GM12878 (cell line): ENCODE data around the gene CDK13. TPM values are rescaled to one million over a fixed set of nuclear protein-coding genes. Genes with fewer than 3 reads are reported as not detected.

Source experiments
- ATAC-seq: fragments of 200-7000 bp; cut with Tn5 transposase; 3 replicates; pipeline ENCODE4 v1.9.1; 2020; ENCODE audit warnings: mild to moderate bottlenecking, moderate library complexity
- BruUV-seq: library from RNA; stranded (reverse); fragments of 400-500 nt; replicated peaks from 2 replicates; lab custom pipeline; 2021; lab: Mats Ljungman, UMichigan
- CTCF ChIA-PET: fragments of 300-600 bp; sonication (Branson Sonifier 250); formaldehyde crosslinking; extraction: SDS; loops from one replicate; lab custom pipeline; 2021; ENCODE audit warnings: inconsistent platforms; lab: Yijun Ruan, JAX
- POLR2A ChIA-PET: fragments of 350-600 bp; formaldehyde crosslinking; extraction: SDS; loops from one replicate; lab custom pipeline; 2021; ENCODE audit warnings: inconsistent platforms; lab: Charles Lee
- RAD21 ChIA-PET: fragments of 300-600 bp; sonication (Branson Sonifier 250); formaldehyde crosslinking; loops from one replicate; lab custom pipeline; 2023; ENCODE audit warnings: antibody characterized with exemption; ENCODE audit not compliant: unreplicated experiment; lab: Charles Lee
- SMC1A ChIA-PET: fragments of 300-600 bp; sonication (Branson Sonifier 250); formaldehyde crosslinking; loops from one replicate; lab custom pipeline; 2023; ENCODE audit not compliant: unreplicated experiment, uncharacterized antibody; lab: Charles Lee
- DNase-seq: peaks from one replicate; pipeline ENCODE4 v3.0.0-alpha.2; 2011; ENCODE audit warnings: low read depth, low spot score
- FAIRE-seq: peaks from 3 replicates; lab custom pipeline; 2011; peaks lifted over from hg19 to GRCh38; lab: Jason Lieb, UNC
- H2AFZ ChIP-seq: 2 replicates; pipeline ENCODE4 v1.6.0; 2011; ENCODE audit warnings: low read depth, low read length, control low read depth; ENCODE audit not compliant: control insufficient read depth
- H3K27ac ChIP-seq: 2 replicates; pipeline ENCODE4 v1.5.1; 2011; ENCODE audit warnings: control low read depth; ENCODE audit not compliant: control insufficient read depth, insufficient read depth
- H3K27me3 ChIP-seq, 2 experiments: replicated peaks in 1 of 2; 2 replicates each; pipeline versions ENCODE4 v1.6.0 to v1.6.1; 2011; ENCODE audit warnings: low read length in 1 of 2; ENCODE audit not compliant: control insufficient read depth in 2 of 2, insufficient read depth in 2 of 2
- H3K36me3 ChIP-seq, 2 experiments: 2 replicates each; pipeline ENCODE4 v1.5.1; 2011; ENCODE audit warnings: low read length in 1 of 2; ENCODE audit not compliant: control insufficient read depth in 2 of 2, insufficient read depth in 2 of 2
- H3K4me1 ChIP-seq: 2 replicates; pipeline ENCODE4 v1.6.1; 2011; ENCODE audit warnings: mild to moderate bottlenecking, low read length, moderate library complexity, mixed read lengths; ENCODE audit not compliant: control insufficient read depth, insufficient read depth
- H3K4me2 ChIP-seq: 2 replicates; pipeline ENCODE4 v1.6.0; 2011; ENCODE audit warnings: control low read depth; ENCODE audit not compliant: control insufficient read depth, insufficient read depth
- H3K4me3 ChIP-seq: fragments of 200-600 bp; sonication (generic); 2 replicates; pipeline ENCODE4 v1.5.1; 2016
- H3K79me2 ChIP-seq: 2 replicates; pipeline ENCODE4 v1.6.0; 2011; ENCODE audit warnings: low read length; ENCODE audit not compliant: control insufficient read depth, insufficient read depth
- H3K9ac ChIP-seq: 2 replicates; pipeline ENCODE4 v1.8.0; 2011; ENCODE audit warnings: low read length, control low read depth, mixed read lengths; ENCODE audit not compliant: control insufficient read depth, insufficient read depth
- H3K9me3 ChIP-seq: replicated peaks from 3 replicates; pipeline ENCODE4 v1.5.1; 2011; ENCODE audit warnings: mild to moderate bottlenecking, low read length; ENCODE audit not compliant: control insufficient read depth, insufficient read depth
- H4K20me1 ChIP-seq: 2 replicates; pipeline ENCODE4 v1.6.0; 2011; ENCODE audit not compliant: control insufficient read depth, insufficient read depth
- ATF7 ChIP-seq: fragments of 450-650 bp; IDR thresholded peaks from 2 replicates; pipeline ENCODE4 v1.6.1; 2016; ENCODE audit warnings: low read depth, mild to moderate bottlenecking
- EZH2 ChIP-seq: IDR thresholded peaks from 2 replicates; pipeline ENCODE4 v1.6.1; 2012; ENCODE audit warnings: low read depth, mild to moderate bottlenecking, control low read depth, inconsistent platforms, low read length, borderline replicate concordance; ENCODE audit not compliant: control insufficient read depth
- IRF4 ChIP-seq: IDR thresholded peaks from 2 replicates; pipeline ENCODE4 v1.6.1; 2011; ENCODE audit warnings: low read depth, low read length
- JUNB ChIP-seq: IDR thresholded peaks from 2 replicates; pipeline ENCODE4 v1.6.1; 2016; ENCODE audit warnings: antibody characterized with exemption, mild to moderate bottlenecking
- MTA2 ChIP-seq: fragments of 450-650 bp; IDR thresholded peaks from 2 replicates; pipeline ENCODE4 v1.6.1; 2016; ENCODE audit warnings: low read depth, mild to moderate bottlenecking, moderate library complexity
- NR2C2 ChIP-seq: IDR thresholded peaks from 2 replicates; pipeline ENCODE4 v1.6.1; 2011; ENCODE audit warnings: borderline replicate concordance, low read depth; ENCODE audit not compliant: control insufficient read depth, insufficient read length
- POU2F2 ChIP-seq: IDR thresholded peaks from 3 replicates; pipeline ENCODE4 v1.6.1; 2011; ENCODE audit warnings: low read depth, mild to moderate bottlenecking, low read length, borderline replicate concordance
- RAD51 ChIP-seq: fragments of 450-650 bp; IDR thresholded peaks from 2 replicates; pipeline ENCODE4 v1.6.1; 2016; ENCODE audit warnings: moderate library complexity, mild to moderate bottlenecking, inconsistent platforms
- RB1 ChIP-seq: fragments of 450-650 bp; formaldehyde crosslinking; IDR thresholded peaks from 2 replicates; pipeline ENCODE4 v1.6.1; 2017; ENCODE audit warnings: mild to moderate bottlenecking, borderline replicate concordance
- RELA ChIP-seq: fragments of 450-650 bp; IDR thresholded peaks from 2 replicates; pipeline ENCODE4 v1.8.0; 2014; ENCODE audit warnings: borderline replicate concordance; ENCODE audit not compliant: partially characterized antibody
- SMARCA5 ChIP-seq: fragments of 450-650 bp; IDR thresholded peaks from 2 replicates; pipeline ENCODE4 v1.6.1; 2017; ENCODE audit warnings: mild to moderate bottlenecking
- TAF1 ChIP-seq: IDR thresholded peaks from 2 replicates; pipeline ENCODE4 v1.6.1; 2011; ENCODE audit warnings: mild to moderate bottlenecking, low read depth, low read length, borderline replicate concordance
- YBX1 ChIP-seq: fragments of 450-650 bp; IDR thresholded peaks from 2 replicates; pipeline ENCODE4 v1.6.1; 2016; ENCODE audit warnings: antibody characterized with exemption
- WGBS: methylation state at CpG from one replicate; pipeline ENCODE4 v1.1.6; 2016; ENCODE audit warnings: low lambda C conversion rate; ENCODE audit not compliant: insufficient replicate concordance, insufficient coverage; ENCODE audit errors: missing lambda C conversion rate; 5-methylcytosine and 5-hydroxymethylcytosine counted together
- in situ Hi-C: fragments of 300-500 bp; cut with MboI; formaldehyde crosslinking; loops from 9 replicates; pipeline ENCODE4 v1.14.3; 2018; ENCODE audit warnings: mixed read lengths
- intact Hi-C: fragments of 100-400 bp; cut with micrococcal nuclease; formaldehyde crosslinking; loops from one replicate; pipeline ENCODE4 v1.14.2; 2022; ENCODE audit not compliant: unreplicated experiment
- polyA plus RNA-seq, 11 experiments: library from polyadenylated mRNA; depleted of rRNA in 4 of 11; unstranded in 6 of 11; stranded (reverse) in 5 of 11; fragments of >200 nt; fragmentation: Nextera tagmentation in 4 of 11; fragmentation: Illumina TruSeq in 1 of 11; extraction: Ambion mirVana in 4 of 11; extraction: Trizol in 1 of 11; gene quantifications; 1 replicate in 1 of 11; 2 replicates in 10 of 11; pipeline versions ENCODE4 v1.2.1 to v1.2.3, GENCODE V29; 2011 to 2016; ENCODE audit warnings: inconsistent platforms in 2 of 11, missing spikeins in 2 of 11, low read depth in 1 of 11
- total RNA-seq, 4 experiments: library from RNA; depleted of rRNA in 3 of 4; stranded (reverse); fragments of >200 nt in 3 of 4; fragmentation: Illumina TruSeq in 1 of 4; extraction: Trizol in 1 of 4; gene quantifications; 2 replicates each; pipeline versions ENCODE4 v1.2.1 to v1.2.3, GENCODE V29; 2013 to 2021

CDK13 gene
- total and polyA plus RNA-seq, 10 of the 15 experiments (the other 5 are each of a cell fraction or from before 2014, with no cell fraction given): 10.8 to 44.4 (median 28.0) TPM

- H3K36me3 ChIP-seq: peaks cover 1 to 21% of the 10 kb centered on the region in 2 experiments
- no peak for DNase-seq
- intact Hi-C loops (no loop called here), in situ Hi-C loops (no loop called here)
- H3K27ac ChIP-seq: no peak overlapping the region
- H4K20me1 ChIP-seq: no peaks in the 10 kb centered on the region
- FAIRE-seq: peak; percentile 31
- no peak overlapping the region for H3K4me3 ChIP-seq
- no TSS peak for BruUV-seq
- no peak overlapping the region for H2AFZ ChIP-seq
- ChIA-PET CTCF (no interaction called here), POLR2A (no interaction called here), SMC1A (interaction anchor here (0.7 kb wide), 1 partner anchor 321 kb away, joined by 3 read pairs; no protein-coding TSS in a partner anchor), RAD21 (no interaction called here)
- no peaks in the 10 kb centered on the region for H3K27me3 ChIP-seq
- 100% methylated on average over 2 of the region's 2 CpGs for WGBS
- no peaks in the 10 kb centered on the region for H3K4me1 ChIP-seq
- H3K9me3 ChIP-seq: no peaks in the 10 kb centered on the region
- H3K9ac ChIP-seq: no peak overlapping the region
- TF ChIP-seq MTA2 (no peak), YBX1 (no peak), IRF4 (no peak), RELA (no peak), JUNB (no peak), EZH2 (no peak), RB1 (no peak), SMARCA5 (no peak), POU2F2 (no peak), ATF7 (no peak), RAD51 (no peak), NR2C2 (no peak), TAF1 (no peak)
- no peaks in the 10 kb centered on the region for H3K79me2 ChIP-seq
- no peak for ATAC-seq
- H3K4me2 ChIP-seq: no peak overlapping the region
These were observed 142.1 kb downstream of the CDK13 start for GRCh38 chr7:40092182-40092581.
